ENCODE data around the gene RPS29. TPM values are rescaled to one million over a fixed set of nuclear protein-coding genes. Genes with fewer than 3 reads are reported as not detected.

Gene RPS29
- total RNA-seq, 4 donors from 2014 or later = 5,312 to 11,292 (median 8,564) TPM

- no peaks in the 10 kb centered on the region for H3K27me3 ChIP-seq
- no peaks in the 10 kb centered on the region for H3K36me3 ChIP-seq
- no peak overlapping the region for H3K4me3 ChIP-seq
- DNase-seq (ENCODE audit: low spot score in 2 of 2) = no peak
- H3K4me1 ChIP-seq = no peaks in the 10 kb centered on the region
- no peak overlapping the region for H3K27ac ChIP-seq
- no peaks in the 10 kb centered on the region for H3K9me3 ChIP-seq
- WGBS = 58% methylated on average over 1 of the region's 1 CpG
- no peak for TF ChIP-seq POLR2AphosphoS5 (IDR thresholded peaks at IDR 0.05)
- TF ChIP-seq POLR2A (IDR thresholded peaks at IDR 0.05) = no peak
- no peak for TF ChIP-seq EP300 (IDR thresholded peaks at IDR 0.05)
- TF ChIP-seq, protein P1, sequence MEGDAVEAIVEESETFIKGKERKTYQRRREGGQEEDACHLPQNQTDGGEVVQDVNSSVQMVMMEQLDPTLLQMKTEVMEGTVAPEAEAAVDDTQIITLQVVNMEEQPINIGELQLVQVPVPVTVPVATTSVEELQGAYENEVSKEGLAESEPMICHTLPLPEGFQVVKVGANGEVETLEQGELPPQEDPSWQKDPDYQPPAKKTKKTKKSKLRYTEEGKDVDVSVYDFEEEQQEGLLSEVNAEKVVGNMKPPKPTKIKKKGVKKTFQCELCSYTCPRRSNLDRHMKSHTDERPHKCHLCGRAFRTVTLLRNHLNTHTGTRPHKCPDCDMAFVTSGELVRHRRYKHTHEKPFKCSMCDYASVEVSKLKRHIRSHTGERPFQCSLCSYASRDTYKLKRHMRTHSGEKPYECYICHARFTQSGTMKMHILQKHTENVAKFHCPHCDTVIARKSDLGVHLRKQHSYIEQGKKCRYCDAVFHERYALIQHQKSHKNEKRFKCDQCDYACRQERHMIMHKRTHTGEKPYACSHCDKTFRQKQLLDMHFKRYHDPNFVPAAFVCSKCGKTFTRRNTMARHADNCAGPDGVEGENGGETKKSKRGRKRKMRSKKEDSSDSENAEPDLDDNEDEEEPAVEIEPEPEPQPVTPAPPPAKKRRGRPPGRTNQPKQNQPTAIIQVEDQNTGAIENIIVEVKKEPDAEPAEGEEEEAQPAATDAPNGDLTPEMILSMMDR (IDR thresholded peaks at IDR 0.05) = no peak
Observed at GRCh38 chr14:49546766-49547165, 39.4 kb downstream of the RPS29 start.

DNA sequence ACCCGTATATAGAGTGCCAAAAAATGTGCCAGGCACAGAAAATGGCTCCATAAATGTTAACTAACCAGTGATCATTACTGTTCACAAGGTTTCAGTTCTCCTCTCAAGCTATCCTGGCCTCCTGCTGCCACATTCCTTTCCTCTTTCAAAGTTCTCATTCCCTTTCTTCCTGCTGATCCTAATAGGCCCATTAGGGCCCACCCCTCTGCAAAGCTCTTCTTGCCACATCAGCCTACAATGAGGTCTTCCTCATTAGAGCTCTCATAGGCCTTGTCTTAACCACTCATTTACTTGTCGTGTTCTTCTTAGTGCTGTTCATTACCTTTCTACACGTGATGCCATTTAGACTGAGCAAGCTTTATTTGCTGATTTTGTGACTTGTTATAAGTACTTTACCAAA is 40.5 kb downstream of the RPS29 start:
- Histone ChIP-seq H3K4me1 (no peaks in the 10 kb centered on the region), H3K36me3 (no peaks in the 10 kb centered on the region), H3K27me3 (no peaks in the 10 kb centered on the region), H3K27ac (no peak overlapping the region), H3K4me3 (no peak overlapping the region), H3K9me3 (no peaks in the 10 kb centered on the region)
- DNase-seq (ENCODE audit: low spot score in 2 of 2) = no peak
- 85% methylated on average over 3 of the region's 3 CpGs for WGBS
- no peak for TF ChIP-seq POLR2A (IDR thresholded peaks at IDR 0.05)
- TF ChIP-seq EP300 (IDR thresholded peaks at IDR 0.05) = no peak
- no peak for TF ChIP-seq POLR2AphosphoS5 (IDR thresholded peaks at IDR 0.05)
- TF ChIP-seq, protein P1 (IDR thresholded peaks at IDR 0.05) = no peak

- Histone ChIP-seq H3K4me1 (no peaks in the 10 kb centered on the region), H3K4me3 (no peak overlapping the region), H3K9me3 (no peaks in the 10 kb centered on the region), H3K27ac (no peak overlapping the region), H3K27me3 (no peaks in the 10 kb centered on the region), H3K36me3 (no peaks in the 10 kb centered on the region)
- 80% methylated on average over 6 of the region's 6 CpGs for WGBS
- TF ChIP-seq, protein P1 (IDR thresholded peaks at IDR 0.05) = no peak
- no peak for TF ChIP-seq POLR2A (IDR thresholded peaks at IDR 0.05)
- no peak for TF ChIP-seq EP300 (IDR thresholded peaks at IDR 0.05)
- no peak for TF ChIP-seq POLR2AphosphoS5 (IDR thresholded peaks at IDR 0.05)
- DNase-seq (ENCODE audit: low spot score in 2 of 2) = no peak
Observed at GRCh38 chr14:49545071-49545470, 41.1 kb downstream of the RPS29 start.

- no peaks in the 10 kb centered on the region for H3K4me1 ChIP-seq
- no peak overlapping the region for H3K4me3 ChIP-seq
- no peaks in the 10 kb centered on the region for H3K27me3 ChIP-seq
- no peak for TF ChIP-seq POLR2AphosphoS5 (IDR thresholded peaks at IDR 0.05)
- no peak for TF ChIP-seq POLR2A (IDR thresholded peaks at IDR 0.05)
- TF ChIP-seq, protein P1 (IDR thresholded peaks at IDR 0.05) = no peak
- no peak for TF ChIP-seq EP300 (IDR thresholded peaks at IDR 0.05)
- no peak overlapping the region for H3K27ac ChIP-seq
- no peaks in the 10 kb centered on the region for H3K36me3 ChIP-seq
- 100% methylated on average over 2 of the region's 2 CpGs for WGBS
- H3K9me3 ChIP-seq = no peaks in the 10 kb centered on the region
- DNase-seq (ENCODE audit: low spot score in 2 of 2) = no peak
Observed at GRCh38 chr14:49541049-49541448, 45.1 kb downstream of the RPS29 start.

DNA sequence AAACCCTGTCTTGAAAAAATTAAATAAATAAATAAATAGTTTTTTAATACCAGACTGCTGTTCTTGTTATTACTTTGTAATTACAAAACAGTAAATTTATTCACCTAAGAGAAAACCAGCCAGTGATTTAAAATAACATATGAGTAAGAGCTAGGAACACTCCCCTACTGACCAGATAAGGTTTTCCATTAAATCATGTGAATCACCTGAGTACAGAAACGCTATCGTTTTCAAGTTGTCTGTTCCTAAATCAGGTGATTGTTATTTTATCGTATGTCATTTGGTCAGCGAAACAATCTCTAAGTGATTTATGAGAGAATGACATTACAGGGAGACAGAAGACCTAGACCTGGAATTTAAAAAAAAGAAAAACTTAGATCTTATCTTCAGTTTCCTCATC is 47.3 kb downstream of the RPS29 start:
- DNase-seq (ENCODE audit: low spot score in 2 of 2) = no peak
- TF ChIP-seq, protein P1 (IDR thresholded peaks at IDR 0.05) = no peak
- TF ChIP-seq POLR2AphosphoS5 (IDR thresholded peaks at IDR 0.05) = no peak
- no peak for TF ChIP-seq POLR2A (IDR thresholded peaks at IDR 0.05)
- TF ChIP-seq EP300 (IDR thresholded peaks at IDR 0.05) = no peak
- no peaks in the 10 kb centered on the region for H3K36me3 ChIP-seq
- WGBS = 54% methylated on average over 4 of the region's 4 CpGs
- no peaks in the 10 kb centered on the region for H3K9me3 ChIP-seq
- H3K27me3 ChIP-seq = no peaks in the 10 kb centered on the region
- no peaks in the 10 kb centered on the region for H3K4me1 ChIP-seq
- no peak overlapping the region for H3K4me3 ChIP-seq
- no peak overlapping the region for H3K27ac ChIP-seq

Other genes with a start within 250 kb of the RPS29 start
- 1 to 10 TPM; 6.4 to 9.2 (median 8.6) TPM for gene LRR1, start 12.6 kb upstream of the RPS29 start, total RNA-seq
- 100 to 1,000 TPM; 150 to 232 (median 182) TPM for gene RPL36AL, start 34.2 kb upstream of the RPS29 start, total RNA-seq
- gene MGAT2, start 34.4 kb upstream of the RPS29 start, total RNA-seq = 10 to 100 TPM in 3 of 4 donors, 1 to 10 TPM in 1; 8.9 to 17.5 (median 15.1) TPM
- 10 to 100 TPM in 1 of 4 donors, 1 to 10 TPM in 3; 7.5 to 11.8 (median 9.5) TPM for gene DNAAF2, start 48.9 kb upstream of the RPS29 start, total RNA-seq
- gene POLE2, start 101.8 kb upstream of the RPS29 start, total RNA-seq = 1 to 10 TPM; 3.2 to 8.4 (median 4.6) TPM
- gene KLHDC1, start 106.7 kb upstream of the RPS29 start, total RNA-seq = 10 to 100 TPM in 1 of 4 donors, 1 to 10 TPM in 3; 1.7 to 19.9 (median 3.5) TPM
- 10 to 100 TPM; 43.5 to 93.1 (median 65.3) TPM for gene KLHDC2, start 181.8 kb upstream of the RPS29 start, total RNA-seq

Measured in suprapubic skin (tissue), 4 donors.